ENCODE measurements around the gene KRT37.
"Not testable (repeated sequence)": the region's sequence is repeated elsewhere in the genome, so short reads cannot be mapped to it uniquely, and the experiment has no call there.

Gene KRT37

GRCh38 chr17:41403404-41404023 lies 20.9 kb downstream of the KRT37 start:
- no peak for DNase-seq

- no peak for DNase-seq
Measured at GRCh38 chr17:41402161-41402560, 22.2 kb downstream of the KRT37 start.

DNA sequence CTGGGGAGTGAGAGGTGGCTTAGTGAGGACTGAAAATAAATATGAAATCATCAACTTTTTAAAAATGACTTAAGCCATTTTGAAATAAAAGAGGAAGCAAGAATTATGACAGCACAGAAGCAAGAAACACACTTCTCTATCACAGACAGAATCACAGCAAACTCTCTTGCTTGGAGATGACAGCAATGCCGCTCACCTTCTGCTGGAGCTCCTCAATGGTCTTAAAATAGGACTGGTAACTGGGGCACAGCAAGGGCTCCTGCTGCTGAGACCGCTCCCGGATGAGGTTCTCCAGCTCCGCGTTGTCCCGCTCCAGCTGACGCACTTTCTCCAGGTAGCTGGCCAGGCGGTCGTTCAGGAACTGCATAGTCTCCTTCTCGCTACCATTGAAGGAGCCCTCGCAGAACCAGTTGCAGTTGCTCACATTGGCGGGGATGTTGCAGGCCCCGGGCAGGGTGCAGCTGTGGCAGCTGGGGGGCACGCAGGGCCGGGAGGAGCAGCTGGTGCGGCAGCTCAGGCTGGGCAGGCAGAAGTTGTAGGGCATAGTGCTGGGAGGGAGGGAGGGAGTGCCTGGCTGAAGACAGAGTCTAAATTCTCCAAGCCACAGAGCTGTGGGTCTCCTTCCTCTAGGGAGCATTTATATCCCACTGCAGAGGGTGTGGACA lies 27.3 kb downstream of the KRT37 start, which contains the start of gene KRT31:
Gene KRT31 (minus strand): TSS at position 613 of the 665 bp plus-strand sequence. CDS start 69 bp downstream, at position 544.
- no peak for DNase-seq

DNA sequence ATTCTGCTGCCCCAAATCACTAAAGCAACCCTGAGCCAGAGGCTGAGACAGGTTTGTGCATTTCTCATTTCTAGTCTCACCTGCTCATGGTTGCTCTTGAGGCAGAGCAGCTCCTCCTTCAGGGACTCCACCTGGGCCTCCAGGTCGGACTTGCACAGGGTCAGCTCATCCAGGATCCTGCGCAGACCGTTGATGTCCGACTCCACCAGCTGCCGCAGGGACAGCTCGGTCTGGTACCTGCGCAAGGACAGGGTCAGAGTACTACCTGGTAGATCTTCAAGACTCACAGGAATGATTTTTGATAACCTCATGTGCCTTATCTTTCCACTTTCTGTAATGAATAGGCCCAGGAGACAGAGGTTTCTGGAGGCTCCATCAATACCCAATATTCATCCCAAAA lies 28.0 kb downstream of the KRT37 start:
- no peak for DNase-seq

- DNase-seq = no peak
Measured at GRCh38 chr17:41395611-41396010, 28.8 kb downstream of the KRT37 start.

DNA sequence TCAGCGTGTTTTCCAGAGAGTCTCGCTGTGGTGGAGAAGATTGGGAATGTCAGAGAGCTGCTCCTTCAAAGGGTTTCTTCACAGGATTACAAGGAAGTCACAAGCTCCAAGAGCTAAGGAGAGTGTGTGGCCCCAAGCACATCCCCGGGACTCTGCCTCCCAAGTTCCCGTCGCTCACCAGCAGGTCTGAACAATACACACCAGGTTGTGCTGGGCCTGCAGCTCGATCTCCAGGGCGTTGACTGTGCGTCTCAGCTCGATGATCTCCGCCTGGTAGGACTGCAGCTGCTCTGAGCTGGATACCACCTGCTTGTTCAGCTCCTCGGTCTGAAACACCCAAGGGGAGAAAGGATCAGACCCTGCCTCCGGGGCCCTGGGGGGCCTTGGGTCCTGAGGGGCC lies 29.3 kb downstream of the KRT37 start:
- DNase-seq = not testable (repeated sequence)

- DNase-seq = no peak
Measured at GRCh38 chr17:41394254-41394996, 30.0 kb downstream of the KRT37 start.

GRCh38 chr17:41393826-41394225 lies 30.6 kb downstream of the KRT37 start:
- no peak for DNase-seq

GRCh38 chr17:41393294-41393693 lies 31.1 kb downstream of the KRT37 start:
- DNase-seq = no peak

DNA sequence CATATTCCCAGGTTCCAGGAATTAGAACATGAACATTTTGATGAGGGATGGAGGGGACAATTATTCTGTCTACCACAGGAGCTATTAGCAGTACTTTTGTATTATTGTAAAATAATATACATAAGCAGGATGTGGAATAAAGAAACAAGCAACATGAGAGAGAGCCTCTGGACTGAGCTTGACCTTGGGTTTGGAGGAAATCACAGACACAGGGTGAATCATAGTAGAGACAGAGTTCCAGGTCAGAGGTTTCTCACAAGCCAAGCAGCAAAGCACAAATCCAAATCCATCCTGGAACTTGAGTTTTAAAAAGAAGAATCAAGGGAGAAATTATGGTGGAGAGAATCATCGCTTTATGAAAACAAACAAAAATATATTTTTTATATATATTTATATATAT lies 32.1 kb downstream of the KRT37 start:
- DNase-seq = no peak

GRCh38 chr17:41391535-41391934 lies 32.9 kb downstream of the KRT37 start:
- no peak for DNase-seq

DNA sequence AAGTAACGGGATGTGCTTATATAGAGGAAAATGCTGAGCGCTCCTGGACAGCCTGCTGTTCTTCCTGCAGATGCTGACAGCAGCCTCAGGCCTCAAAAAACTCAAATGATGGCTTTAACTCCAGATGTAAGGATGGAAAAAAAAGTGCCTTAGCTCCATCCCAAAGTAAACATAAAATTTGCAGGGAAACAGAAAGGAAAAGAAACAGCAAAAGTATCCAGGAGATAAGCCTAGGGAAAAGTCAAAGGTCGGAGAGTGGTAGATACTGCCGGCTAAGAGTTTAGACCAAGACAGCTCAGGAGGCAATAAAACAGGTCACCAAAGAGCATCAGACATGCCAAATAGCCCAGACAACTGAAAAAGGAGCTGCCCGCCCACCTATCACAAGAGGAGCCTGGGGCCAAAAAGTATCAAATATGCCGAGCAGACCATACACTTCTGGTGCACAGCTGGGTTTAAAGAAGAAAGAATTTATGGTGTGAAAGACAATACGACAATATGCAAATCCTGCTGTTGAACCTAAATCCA lies 33.9 kb downstream of the KRT37 start:
- DNase-seq = no peak

DNA sequence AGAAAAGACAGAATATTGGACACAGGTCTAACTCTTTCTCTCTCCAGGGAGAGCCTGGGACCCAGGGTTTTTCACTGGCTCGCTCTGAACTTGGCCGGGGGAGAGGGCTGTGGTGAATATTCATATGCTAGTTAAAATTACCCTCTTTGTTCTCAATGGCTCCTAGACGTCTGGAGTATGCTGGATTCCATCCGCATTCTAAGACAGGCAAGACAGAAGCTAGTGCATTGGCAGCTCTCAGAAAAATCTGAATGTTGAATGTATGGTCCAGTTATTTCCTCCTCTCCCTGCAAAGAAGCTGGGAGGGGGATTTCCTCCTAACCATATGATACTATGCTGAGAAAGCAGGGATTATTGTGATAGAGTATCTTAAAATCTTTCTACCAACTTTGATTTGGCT lies 36.7 kb downstream of the KRT37 start:
- no peak for DNase-seq

DNA sequence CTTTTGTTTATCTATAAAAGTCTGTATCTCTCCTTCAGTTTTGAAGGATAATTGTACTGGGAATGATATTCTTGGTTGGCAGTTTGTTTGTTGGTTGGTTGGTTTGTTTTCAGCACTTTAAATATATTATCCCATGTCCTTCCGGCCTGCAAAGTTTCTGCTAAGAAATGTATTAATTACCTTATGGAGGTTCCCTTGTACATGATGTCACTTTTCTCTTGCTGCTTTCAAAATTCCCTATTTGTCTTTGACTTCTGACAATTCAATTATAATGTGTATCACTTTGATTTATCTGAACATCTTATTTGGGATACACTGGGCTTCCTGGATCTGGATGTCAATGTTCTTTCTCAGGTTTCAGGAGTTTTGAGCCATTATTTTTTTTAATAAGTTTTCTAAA lies 38.2 kb downstream of the KRT37 start:
- no peak for DNase-seq

DNA sequence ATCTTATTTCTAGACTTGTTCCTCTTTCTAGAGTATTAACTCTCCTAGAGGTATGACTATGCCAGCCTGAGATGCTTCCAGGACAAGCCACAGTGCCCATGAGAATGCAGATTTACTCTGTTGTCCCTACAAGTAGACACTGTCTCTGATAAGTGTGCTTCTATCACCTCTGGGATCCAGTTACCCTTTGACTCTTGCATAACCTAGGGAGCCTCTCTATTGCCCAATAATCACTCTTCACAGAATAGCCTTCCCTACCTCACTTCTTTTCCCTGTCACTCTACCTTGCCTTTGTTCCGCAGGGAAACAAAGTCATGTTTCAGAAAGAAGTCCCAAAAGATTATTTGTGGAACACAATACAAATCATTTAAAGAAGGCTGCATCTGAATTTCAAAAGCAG lies 40.7 kb downstream of the KRT37 start:
- no peak for DNase-seq

- DNase-seq = no peak
Measured at GRCh38 chr17:41382394-41382793, 42.0 kb downstream of the KRT37 start.

DNA sequence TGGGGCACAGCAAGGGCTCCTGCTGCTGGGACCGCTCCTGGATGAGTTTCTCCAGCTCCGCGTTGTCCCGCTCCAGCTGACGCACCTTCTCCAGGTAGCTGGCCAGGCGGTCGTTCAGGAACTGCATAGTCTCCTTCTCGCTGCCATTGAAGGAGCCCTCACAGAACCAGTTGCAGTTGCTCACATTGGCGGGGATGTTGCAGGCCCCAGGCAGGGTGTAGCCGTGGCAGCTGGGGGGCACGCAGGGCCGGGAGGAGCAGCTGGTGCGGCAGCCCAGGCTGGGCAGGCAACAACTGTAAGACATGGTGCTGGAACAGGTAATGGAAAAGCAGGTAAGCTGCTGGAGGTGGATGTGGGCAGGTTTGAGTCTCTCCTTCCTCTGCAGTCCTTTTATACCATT lies 42.4 kb downstream of the KRT37 start, which contains the start of gene KRT34:
Gene KRT34 (minus strand): TSS at position 364 of the 400 bp plus-strand sequence. CDS start 60 bp downstream, at position 304.
- DNase-seq = not testable (repeated sequence)

DNA sequence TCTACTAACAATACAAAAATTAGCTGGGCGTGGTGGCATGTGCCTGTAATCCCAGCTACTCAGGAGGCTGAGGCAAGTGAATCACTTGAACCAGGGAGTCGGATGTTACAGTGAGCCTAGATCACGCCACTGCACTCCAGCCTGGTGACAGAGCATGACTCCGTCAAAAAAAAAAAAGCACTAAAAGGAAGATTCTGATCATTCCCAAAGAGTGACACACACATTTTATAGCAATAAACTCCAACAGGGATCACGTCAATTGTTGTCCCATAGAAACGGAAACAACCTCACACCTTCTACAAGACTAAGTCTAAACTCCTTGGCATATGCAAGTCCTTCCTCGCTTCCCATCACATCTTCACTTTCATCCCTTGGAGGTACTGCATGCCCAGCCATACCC lies 44.3 kb downstream of the KRT37 start:
- not testable (repeated sequence) for DNase-seq

DNA sequence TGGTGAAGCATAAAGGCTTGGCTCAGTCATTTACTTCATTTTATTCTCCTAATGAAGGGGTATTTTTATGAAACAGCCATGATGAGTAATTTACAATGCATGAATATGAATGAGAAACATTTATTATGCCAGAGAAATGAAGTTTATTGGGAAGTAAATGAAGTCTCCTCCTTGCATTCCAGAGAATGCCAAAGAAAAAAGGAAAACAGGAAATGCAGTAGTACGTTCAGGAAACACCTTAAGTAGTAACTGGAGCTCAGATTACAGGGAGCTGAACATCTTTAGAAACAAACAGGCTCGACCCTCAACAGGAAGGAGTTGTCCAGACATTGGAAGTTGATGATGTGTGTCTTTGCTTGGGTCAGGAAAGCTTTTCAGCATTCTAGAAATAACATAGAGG lies 46.8 kb downstream of the KRT37 start:
- no peak for DNase-seq

All from activated T-cell treated with anti-CD3 and anti-CD28 coated beads, Interleukin-2, amount 50 U/mL, for 1 hour (primary cell).